Sigmoid colon (tissue), 7 donors: ENCODE data around the gene CDK14. TPM values are rescaled to one million over a fixed set of nuclear protein-coding genes. Genes with fewer than 3 reads are reported as not detected.

Source experiments
- DNase-seq: peaks from one replicate; pipeline ENCODE4 v3.0.0-alpha.2; 2019
- H3K27ac ChIP-seq, 4 donors: fragments of 200-600 bp; sonication (generic); one replicate each; pipeline ENCODE4 v1.5.1; 2016 to 2019; ENCODE audit warnings: mild to moderate bottlenecking in 1 of 4
- H3K27me3 ChIP-seq, 3 donors: fragments of 200-600 bp; sonication (generic); one replicate each; pipeline ENCODE4 v1.5.1; 2019; ENCODE audit warnings: mild to moderate bottlenecking in 1 of 3
- H3K36me3 ChIP-seq, 4 donors: fragments of 200-600 bp; sonication (generic); one replicate each; pipeline ENCODE4 v1.5.1; 2016 to 2019
- H3K4me1 ChIP-seq, 4 donors: fragments of 200-600 bp; sonication (generic); one replicate each; pipeline ENCODE4 v1.5.1; 2017 to 2019
- H3K4me3 ChIP-seq, 4 donors: fragments of 200-600 bp; sonication (generic); one replicate each; pipeline ENCODE4 v1.5.1; 2017 to 2019; ENCODE audit warnings: mild to moderate bottlenecking in 2 of 4, moderate library complexity in 1 of 4
- H3K9me3 ChIP-seq, 4 donors: fragments of 200-600 bp in 3 of 4; sonication (generic) in 3 of 4; one replicate each; pipeline versions ENCODE4 v1.5.1 to v1.6.1; 2013 to 2019
- EP300 ChIP-seq, 4 donors: sonication (generic); formaldehyde crosslinking; IDR thresholded peaks; one replicate each; pipeline ENCODE4 v1.6.1; 2017; ENCODE audit warnings: antibody characterized with exemption in 4 of 4
- POLR2A ChIP-seq, 2 donors: fragments of 450-650 bp; IDR thresholded peaks; one replicate each; pipeline ENCODE4 v1.6.1; 2016; ENCODE audit warnings: antibody characterized with exemption in 2 of 2, mild to moderate bottlenecking in 2 of 2, moderate library complexity in 2 of 2
- POLR2AphosphoS5 ChIP-seq, 4 donors: sonication (generic); formaldehyde crosslinking; IDR thresholded peaks; one replicate each; pipeline ENCODE4 v1.6.1; 2017; ENCODE audit warnings: antibody characterized with exemption in 4 of 4
- WGBS, 2 donors: extraction: QIAGEN DNeasy Blood & Tissue Kit; methylation state at CpG; one replicate each; pipeline ENCODE4 v1.1.7; 2013; 5-methylcytosine and 5-hydroxymethylcytosine counted together
- intact Hi-C: fragments of 100-400 bp; cut with DNase I; formaldehyde crosslinking; loops from one replicate; pipeline ENCODE4 v1.15.1; 2023
- polyA plus RNA-seq, 3 donors: library from polyadenylated mRNA; stranded (reverse); fragments of 200-250 nt; gene quantifications; one replicate each; pipeline ENCODE4 v1.2.3, GENCODE V29; 2013
- total RNA-seq, 4 donors: library from RNA; depleted of rRNA; stranded (reverse); fragments of >200 nt; gene quantifications; one replicate each; pipeline ENCODE4 v1.1.0, GENCODE V29; 2016
- TF ChIP-seq, protein P1 (sequence below), 4 experiments: fragments of 450-650 bp in 3 of 4; fragments of 200-600 bp in 1 of 4; IDR thresholded peaks; one replicate each; pipeline ENCODE4 v1.5.1; 2016 to 2019; ENCODE audit warnings: antibody characterized with exemption in 4 of 4, mild to moderate bottlenecking in 3 of 4, moderate library complexity in 2 of 4
- donor health status: healthy with polysubstance abuse.
- donor health status: Bipolar disorder and iron deficiency.
- donor health status: healthy.

CDK14 gene
- total and polyA plus RNA-seq, 7 donors = 0.92 to 19.3 (median 11.1) TPM

DNA sequence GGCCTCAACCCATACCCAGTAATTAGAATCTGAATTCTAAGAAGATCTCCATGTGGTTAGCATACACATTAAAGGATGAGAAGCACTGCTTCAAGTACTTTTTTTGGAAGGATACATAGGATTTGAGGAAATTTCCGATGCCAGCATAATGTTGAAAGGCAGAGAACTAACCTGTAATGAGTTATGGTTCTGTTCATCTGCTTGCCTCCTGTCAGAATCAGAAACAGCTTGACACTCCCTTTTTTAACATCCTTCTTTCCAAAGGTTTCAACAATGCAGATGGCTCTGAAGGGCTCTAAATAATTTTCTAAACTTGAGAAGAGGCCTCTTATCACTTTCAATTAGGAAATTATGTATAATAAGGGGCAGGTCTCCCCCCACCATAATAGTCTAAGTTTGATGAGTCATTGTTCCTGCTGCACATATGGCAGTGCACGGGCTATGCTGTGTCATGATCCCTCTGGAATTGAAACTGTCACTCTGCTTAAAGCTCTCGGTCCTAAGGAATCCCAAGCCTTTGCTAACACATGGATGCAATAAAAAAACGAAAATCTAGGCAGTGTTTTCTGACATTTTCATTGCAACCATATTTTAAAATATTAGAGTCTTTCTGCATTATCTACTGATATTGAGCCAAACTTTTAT, 376.9 kb downstream of the CDK14 start:
- no peak overlapping the region for H3K4me3 ChIP-seq
- 78 to 84% methylated on average over 4 of the region's 4 CpGs for WGBS, 2 donors

DNA sequence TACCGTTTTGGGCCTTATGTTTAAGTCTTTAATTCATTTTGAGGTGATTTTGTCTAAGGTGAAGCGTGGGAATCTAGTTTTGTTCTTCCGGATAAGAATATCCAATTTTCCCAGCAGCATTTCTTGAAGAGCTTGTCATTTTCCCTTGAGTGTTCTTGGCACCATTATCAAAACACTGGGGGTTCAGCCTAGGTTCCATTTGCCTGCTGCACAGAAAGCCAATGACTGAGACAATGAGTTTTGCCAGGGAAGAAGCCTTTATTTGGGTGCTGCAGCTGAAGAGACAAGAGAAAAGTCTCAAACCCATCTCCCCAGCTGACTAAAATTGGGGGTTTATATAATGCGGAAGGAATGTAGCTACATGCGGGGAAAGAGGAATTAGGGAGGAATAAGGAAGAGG, 380.9 kb downstream of the CDK14 start:
- intact Hi-C loops = no loop called here
- Histone ChIP-seq H3K4me1 (no peaks in the 10 kb centered on the region), H3K4me3 (no peak overlapping the region), H3K27ac (no peak overlapping the region), H3K9me3 (no peaks in the 10 kb centered on the region), H3K27me3 (no peaks in the 10 kb centered on the region), H3K36me3 (no peaks in the 10 kb centered on the region)
- WGBS, 2 donors = 86 to 93% methylated on average over 5 of the region's 5 CpGs
- DNase-seq = no peak
- TF ChIP-seq EP300 (IDR thresholded peaks at IDR 0.05) (no peak), POLR2AphosphoS5 (IDR thresholded peaks at IDR 0.05) (no peak), POLR2A (IDR thresholded peaks at IDR 0.05) (no peak)
- TF ChIP-seq, protein P1, sequence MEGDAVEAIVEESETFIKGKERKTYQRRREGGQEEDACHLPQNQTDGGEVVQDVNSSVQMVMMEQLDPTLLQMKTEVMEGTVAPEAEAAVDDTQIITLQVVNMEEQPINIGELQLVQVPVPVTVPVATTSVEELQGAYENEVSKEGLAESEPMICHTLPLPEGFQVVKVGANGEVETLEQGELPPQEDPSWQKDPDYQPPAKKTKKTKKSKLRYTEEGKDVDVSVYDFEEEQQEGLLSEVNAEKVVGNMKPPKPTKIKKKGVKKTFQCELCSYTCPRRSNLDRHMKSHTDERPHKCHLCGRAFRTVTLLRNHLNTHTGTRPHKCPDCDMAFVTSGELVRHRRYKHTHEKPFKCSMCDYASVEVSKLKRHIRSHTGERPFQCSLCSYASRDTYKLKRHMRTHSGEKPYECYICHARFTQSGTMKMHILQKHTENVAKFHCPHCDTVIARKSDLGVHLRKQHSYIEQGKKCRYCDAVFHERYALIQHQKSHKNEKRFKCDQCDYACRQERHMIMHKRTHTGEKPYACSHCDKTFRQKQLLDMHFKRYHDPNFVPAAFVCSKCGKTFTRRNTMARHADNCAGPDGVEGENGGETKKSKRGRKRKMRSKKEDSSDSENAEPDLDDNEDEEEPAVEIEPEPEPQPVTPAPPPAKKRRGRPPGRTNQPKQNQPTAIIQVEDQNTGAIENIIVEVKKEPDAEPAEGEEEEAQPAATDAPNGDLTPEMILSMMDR (IDR thresholded peaks at IDR 0.05) = no peak

More for the DNA sequence above, 376.9 kb downstream of the CDK14 start:
- no peak overlapping the region for H3K27ac ChIP-seq
- no peaks in the 10 kb centered on the region for H3K27me3 ChIP-seq
- intact Hi-C loops = no loop called here
- TF ChIP-seq POLR2AphosphoS5 (IDR thresholded peaks at IDR 0.05) = no peak
- TF ChIP-seq EP300 (IDR thresholded peaks at IDR 0.05) = no peak
- TF ChIP-seq, protein P1 (IDR thresholded peaks at IDR 0.05) = no peak
- TF ChIP-seq POLR2A (IDR thresholded peaks at IDR 0.05) = no peak
- H3K9me3 ChIP-seq = no peaks in the 10 kb centered on the region
- no peaks in the 10 kb centered on the region for H3K36me3 ChIP-seq
- H3K4me1 ChIP-seq = no peaks in the 10 kb centered on the region
- no peak for DNase-seq

DNA sequence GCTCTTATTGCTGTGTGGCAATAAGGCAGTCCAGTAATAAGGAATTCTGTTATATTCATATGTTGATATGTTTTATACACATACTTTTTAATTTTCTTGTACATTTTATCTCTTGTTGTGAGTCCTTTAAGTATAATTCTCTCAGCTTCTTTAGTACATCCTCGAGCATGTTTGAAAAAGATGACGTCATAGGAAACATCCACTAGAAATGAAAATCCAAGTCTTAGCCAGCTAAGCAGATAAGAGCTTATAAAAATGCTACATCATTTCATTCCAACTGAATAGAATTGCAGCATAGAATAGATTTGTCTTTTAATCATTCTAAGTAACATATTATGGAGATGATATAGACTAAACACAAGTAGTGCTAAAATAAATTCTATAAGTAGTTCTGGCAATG, 384.4 kb downstream of the CDK14 start:
- 42% methylated on average over 2 of the region's 2 CpGs for WGBS, 2 donors
- no peak for DNase-seq
- no peak for TF ChIP-seq EP300 (IDR thresholded peaks at IDR 0.05)
- TF ChIP-seq, protein P1 (IDR thresholded peaks at IDR 0.05) = no peak

DNA sequence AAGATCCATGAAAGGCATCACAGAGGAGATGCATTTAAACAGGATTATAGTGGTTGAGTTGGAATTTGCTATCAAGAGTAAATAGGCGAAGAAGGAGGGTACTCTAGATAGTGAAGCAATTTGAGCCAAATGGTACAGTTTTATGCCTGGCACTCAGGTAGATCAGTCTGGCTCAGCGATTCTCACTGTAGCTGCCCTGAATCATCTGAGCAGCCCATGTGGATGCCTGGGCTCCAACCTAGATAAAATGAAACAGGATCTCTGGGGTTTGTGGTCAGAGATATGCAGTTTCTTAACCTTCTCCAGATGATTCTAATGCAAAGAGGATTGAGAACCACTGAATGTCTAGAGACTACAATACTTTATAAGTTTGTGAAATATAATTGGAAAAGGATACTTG, 386.1 kb downstream of the CDK14 start:
- H3K27me3 ChIP-seq = no peaks in the 10 kb centered on the region
- H3K9me3 ChIP-seq = no peaks in the 10 kb centered on the region
- H3K4me3 ChIP-seq = no peak overlapping the region
- WGBS, 2 donors = 91 to 97% methylated on average over 2 of the region's 2 CpGs
- no peak for DNase-seq
- peaks cover 0 to 7% (median 0%) of the 10 kb centered on the region in 4 donors for H3K36me3 ChIP-seq
- H3K27ac ChIP-seq = no peak overlapping the region
- TF ChIP-seq POLR2AphosphoS5 (IDR thresholded peaks at IDR 0.05) (no peak), EP300 (IDR thresholded peaks at IDR 0.05) (no peak), POLR2A (IDR thresholded peaks at IDR 0.05) (no peak)
- TF ChIP-seq, protein P1 (IDR thresholded peaks at IDR 0.05) = no peak
- H3K4me1 ChIP-seq = no peaks in the 10 kb centered on the region
- intact Hi-C loops = no loop called here

More for the DNA sequence above, 384.4 kb downstream of the CDK14 start:
- Histone ChIP-seq H3K4me1 (no peaks in the 10 kb centered on the region), H3K27me3 (no peaks in the 10 kb centered on the region), H3K27ac (no peak overlapping the region), H3K4me3 (no peak overlapping the region), H3K36me3 (peaks cover 0 to 7% (median 0%) of the 10 kb centered on the region in 4 donors), H3K9me3 (no peaks in the 10 kb centered on the region)
- intact Hi-C loops = no loop called here

DNA sequence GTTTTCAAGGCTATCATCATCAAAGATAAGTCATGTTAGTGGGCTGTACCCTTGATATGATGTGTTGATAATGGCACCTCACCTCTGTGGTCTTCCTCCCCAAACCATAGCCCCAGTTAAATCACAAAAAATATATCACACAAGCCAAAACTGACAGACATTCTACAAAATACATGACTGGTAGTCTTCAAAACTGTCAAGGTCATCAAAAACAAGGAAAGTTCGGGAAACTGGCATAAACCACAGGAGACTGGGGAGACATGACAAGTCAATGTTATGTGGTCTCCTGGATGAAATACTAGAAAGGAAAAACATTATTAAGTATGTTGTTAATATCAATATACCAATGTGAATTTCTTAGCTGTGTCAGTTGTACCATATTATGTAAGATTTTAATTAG, 388.6 kb downstream of the CDK14 start:
- intact Hi-C loops = no loop called here
- Histone ChIP-seq H3K36me3 (peaks cover 0 to 7% (median 0%) of the 10 kb centered on the region in 4 donors), H3K27me3 (no peaks in the 10 kb centered on the region), H3K4me3 (no peak overlapping the region), H3K4me1 (no peaks in the 10 kb centered on the region), H3K9me3 (no peaks in the 10 kb centered on the region), H3K27ac (no peak overlapping the region)
- TF ChIP-seq POLR2A (IDR thresholded peaks at IDR 0.05) (no peak), EP300 (IDR thresholded peaks at IDR 0.05) (no peak), POLR2AphosphoS5 (IDR thresholded peaks at IDR 0.05) (no peak)
- TF ChIP-seq, protein P1 (IDR thresholded peaks at IDR 0.05) = no peak
- no peak for DNase-seq
- WGBS, 2 donors = 89 to 91% methylated on average over 1 of the region's 1 CpG
